ENCODE data around the gene SEC22C. TPM values are rescaled to one million over a fixed set of nuclear protein-coding genes. Genes with fewer than 3 reads are reported as not detected.

SEC22C gene
- total RNA-seq, 1 donor from 2014 or later: 49.8 TPM

DNA sequence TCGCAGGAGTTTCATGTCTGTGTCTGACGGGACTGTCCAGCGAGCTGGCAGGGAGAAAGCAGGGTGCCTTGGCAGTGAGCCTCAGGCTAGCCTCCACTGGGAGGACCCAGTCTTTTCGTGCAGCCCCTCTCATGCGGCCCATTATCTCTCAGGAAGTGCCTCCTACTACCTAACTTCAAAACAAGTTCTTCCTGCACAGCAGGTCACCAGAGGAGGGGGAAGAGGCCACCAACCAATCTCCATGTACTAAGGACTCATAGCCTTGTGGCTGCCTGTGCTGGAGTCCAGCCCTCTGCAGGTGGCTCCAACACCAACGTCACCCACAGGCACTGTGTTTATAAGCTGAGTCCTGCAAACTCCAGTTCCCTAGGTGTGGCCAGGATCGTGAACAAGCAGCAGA, 74.5 kb downstream of the SEC22C start:
- Mint-ChIP-seq H3K27ac (ENCODE audit: unreplicated experiment) (no peak overlapping the region), H3K36me3 (ENCODE audit: low read depth) (no peaks in the 10 kb centered on the region), H3K27me3 (ENCODE audit: low read depth) (peaks cover 24% of the 10 kb centered on the region), H3K4me1 (ENCODE audit: low read depth) (peaks cover 9% of the 10 kb centered on the region), H3K4me3 (ENCODE audit: unreplicated experiment) (no peak overlapping the region), H3K9me3 (ENCODE audit: low read depth) (no peaks in the 10 kb centered on the region)
- peak; percentile 42 for DNase-seq (ENCODE audit: low spot score)
- TF ChIP-seq CTCF (IDR thresholded peaks at IDR 0.05): no peak

DNA sequence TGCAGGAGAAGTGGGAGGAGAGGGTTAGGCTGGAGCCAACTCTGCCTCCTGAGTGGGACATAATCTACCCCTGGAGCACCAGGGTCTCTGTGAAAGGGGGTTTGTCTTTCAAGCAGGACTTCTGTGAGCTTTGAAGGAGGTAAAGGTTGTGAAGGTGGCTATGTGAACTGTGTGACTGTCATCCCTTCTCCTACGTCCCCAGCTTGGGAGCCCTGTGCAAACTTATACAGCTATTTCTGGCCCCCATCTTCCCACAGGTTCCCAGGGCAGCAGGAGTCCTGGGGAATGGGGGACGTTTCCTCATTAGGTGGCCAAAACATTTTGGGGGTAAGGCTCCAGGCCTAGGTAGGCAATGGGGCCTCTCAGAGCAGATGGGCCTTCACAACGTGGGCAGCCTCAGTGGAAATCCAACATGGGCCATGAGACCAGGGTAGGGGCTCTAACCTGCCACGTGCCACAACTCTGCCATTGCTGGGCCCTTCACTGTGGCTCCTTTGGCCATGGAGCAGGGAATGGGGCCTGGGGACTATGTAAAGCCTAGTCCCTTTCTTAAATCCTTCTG, 75.8 kb downstream of the SEC22C start:
- Mint-ChIP-seq H3K9me3 (ENCODE audit: low read depth) (no peaks in the 10 kb centered on the region), H3K4me3 (ENCODE audit: unreplicated experiment) (no peak overlapping the region), H3K36me3 (ENCODE audit: low read depth) (no peaks in the 10 kb centered on the region), H3K27me3 (ENCODE audit: low read depth) (peaks cover 33% of the 10 kb centered on the region), H3K27ac (ENCODE audit: unreplicated experiment) (no peak overlapping the region), H3K4me1 (ENCODE audit: low read depth) (peaks cover 18% of the 10 kb centered on the region)
- DNase-seq (ENCODE audit: low spot score): peak; percentile 27
- no peak for TF ChIP-seq CTCF (IDR thresholded peaks at IDR 0.05)

DNA sequence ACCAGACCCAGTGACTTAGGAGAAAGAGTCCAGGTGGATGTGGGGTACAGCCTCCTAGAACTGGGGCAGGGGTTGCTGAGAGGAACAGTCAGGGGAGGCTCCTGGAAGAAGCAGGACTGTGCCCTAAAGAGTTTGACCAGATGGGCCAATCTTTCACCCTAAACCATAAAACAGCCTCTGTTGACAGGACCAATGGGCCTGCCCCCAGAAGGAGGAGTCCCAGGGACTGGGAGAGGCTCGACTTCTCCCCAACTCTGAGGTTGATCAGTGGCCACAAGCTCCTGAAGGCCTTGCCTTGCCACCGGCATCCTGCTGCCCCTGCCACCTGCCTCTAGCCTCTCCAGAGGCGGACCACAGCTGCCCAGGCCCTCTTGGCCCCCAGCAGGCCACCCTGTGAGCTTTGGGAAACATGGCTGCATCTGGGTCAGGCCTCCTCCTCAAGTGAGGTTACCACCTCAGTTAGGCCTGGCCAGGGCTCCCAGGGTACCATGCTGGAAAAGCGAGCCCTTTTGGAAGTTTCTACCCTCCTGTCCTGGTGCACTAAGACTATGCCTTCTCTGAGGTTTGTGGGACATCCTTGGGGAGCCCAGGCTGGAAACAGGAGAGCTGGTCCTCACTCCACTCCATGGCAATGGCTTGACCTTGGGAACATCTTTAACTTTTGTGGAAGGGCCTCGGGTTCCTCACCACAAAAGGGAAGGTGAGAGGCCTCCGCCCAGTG, 76.5 kb downstream of the SEC22C start:
- Mint-ChIP-seq H3K4me3 (ENCODE audit: unreplicated experiment) (no peak overlapping the region), H3K36me3 (ENCODE audit: low read depth) (no peaks in the 10 kb centered on the region), H3K27ac (ENCODE audit: unreplicated experiment) (no peak overlapping the region), H3K4me1 (ENCODE audit: low read depth) (peaks cover 18% of the 10 kb centered on the region), H3K9me3 (ENCODE audit: low read depth) (no peaks in the 10 kb centered on the region), H3K27me3 (ENCODE audit: low read depth) (peaks cover 39% of the 10 kb centered on the region)
- no peak for TF ChIP-seq CTCF (IDR thresholded peaks at IDR 0.05)
- DNase-seq (ENCODE audit: low spot score): peak; percentile 83

DNA sequence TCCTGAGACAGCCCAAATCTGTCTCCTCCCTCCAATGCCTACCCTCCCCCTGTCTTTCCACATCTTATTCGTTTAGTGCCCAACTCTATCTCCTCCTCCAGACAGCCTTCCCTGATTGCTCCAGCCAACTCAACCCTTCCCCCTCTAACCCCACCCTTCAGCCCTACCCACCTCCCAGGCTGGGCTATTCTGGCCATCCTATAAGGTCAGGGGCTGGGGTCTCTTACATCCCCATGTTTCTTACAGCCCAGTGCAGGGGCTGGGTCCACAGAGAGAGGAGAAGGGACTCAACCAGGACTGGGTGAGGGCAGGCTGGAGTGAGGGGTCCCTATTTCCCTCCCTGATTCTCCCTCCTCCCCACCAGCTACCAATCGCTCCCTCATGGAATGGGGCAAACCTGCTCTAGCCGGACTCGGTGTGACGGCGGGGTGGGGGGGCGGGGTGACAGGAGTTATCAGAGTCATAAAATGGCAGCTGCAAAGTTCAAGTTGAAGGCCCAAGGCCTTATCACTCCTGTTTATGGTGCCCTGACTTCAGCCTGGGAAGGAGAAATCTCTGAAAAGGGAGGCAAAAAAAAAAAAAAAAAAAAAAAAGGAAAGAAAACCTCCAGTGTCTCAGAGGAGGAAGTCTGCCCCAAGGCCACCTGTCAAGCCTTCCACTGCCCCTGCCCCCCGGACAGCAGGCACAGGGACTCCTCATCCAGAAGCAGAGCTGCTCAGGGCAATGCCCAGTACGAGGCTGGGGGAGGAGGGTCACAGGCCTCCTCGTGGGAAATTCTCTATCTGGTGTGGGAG, 77.2 kb downstream of the SEC22C start:
- no peaks in the 10 kb centered on the region for H3K9me3 Mint-ChIP-seq (ENCODE audit: low read depth)
- no peaks in the 10 kb centered on the region for H3K36me3 Mint-ChIP-seq (ENCODE audit: low read depth)
- no peak for TF ChIP-seq CTCF (IDR thresholded peaks at IDR 0.05)
- H3K4me1 Mint-ChIP-seq (ENCODE audit: low read depth): peaks cover 18% of the 10 kb centered on the region
- no peak overlapping the region for H3K4me3 Mint-ChIP-seq (ENCODE audit: unreplicated experiment)
- peak; percentile 65 for DNase-seq (ENCODE audit: low spot score)
- peaks cover 39% of the 10 kb centered on the region for H3K27me3 Mint-ChIP-seq (ENCODE audit: low read depth)
- H3K27ac Mint-ChIP-seq (ENCODE audit: unreplicated experiment): no peak overlapping the region

- peaks cover 18% of the 10 kb centered on the region for H3K4me1 Mint-ChIP-seq (ENCODE audit: low read depth)
- peaks cover 38% of the 10 kb centered on the region for H3K27me3 Mint-ChIP-seq (ENCODE audit: low read depth)
- H3K4me3 Mint-ChIP-seq (ENCODE audit: unreplicated experiment): no peak overlapping the region
- H3K27ac Mint-ChIP-seq (ENCODE audit: unreplicated experiment): no peak overlapping the region
- H3K9me3 Mint-ChIP-seq (ENCODE audit: low read depth): no peaks in the 10 kb centered on the region
- DNase-seq (ENCODE audit: low spot score): peak; percentile 35
- H3K36me3 Mint-ChIP-seq (ENCODE audit: low read depth): no peaks in the 10 kb centered on the region
- no peak for TF ChIP-seq CTCF (IDR thresholded peaks at IDR 0.05)
Measured at GRCh38 chr3:42503957-42504333, 77.8 kb downstream of the SEC22C start.

Data from chondrocyte (in vitro differentiated cells).